Endothelial cell of umbilical vein (primary cell): ENCODE data around the gene ADGRD2. TPM values are rescaled to one million over a fixed set of nuclear protein-coding genes. Genes with fewer than 3 reads are reported as not detected.

ENCODE experiments used
- BruUV-seq: library from RNA; stranded (reverse); fragments of 400-500 nt; replicated peaks from 2 replicates; lab custom pipeline; 2021; lab: Mats Ljungman, UMichigan
- CTCF ChIA-PET: fragments of 300-600, 350-600 bp; sonication (Branson Sonifier 250); formaldehyde crosslinking; loops from one replicate; lab custom pipeline; 2021; ENCODE audit warnings: antibody characterized with exemption, inconsistent platforms; lab: Charles Lee
- POLR2A ChIA-PET: fragments of 300-600, 350-600 bp; sonication (Branson Sonifier 250); formaldehyde crosslinking; loops from one replicate; lab custom pipeline; 2021; ENCODE audit warnings: antibody characterized with exemption, inconsistent platforms; lab: Charles Lee
- DNase-seq: peaks from one replicate; pipeline ENCODE4 v3.0.0-alpha.2; 2011; ENCODE audit warnings: low read depth, low spot score
- FAIRE-seq: peaks from 2 replicates; lab custom pipeline; 2011; peaks lifted over from hg19 to GRCh38; lab: Jason Lieb, UNC
- H2AFZ ChIP-seq: 2 replicates; pipeline ENCODE4 v1.6.0; 2012; ENCODE audit warnings: low read depth, low read length, control low read depth, inconsistent platforms
- H3K27ac ChIP-seq: 2 replicates; pipeline ENCODE4 v1.5.1; 2011; ENCODE audit warnings: low read depth, mild to moderate bottlenecking, control low read depth, low read length, moderate library complexity; ENCODE audit not compliant: insufficient read depth
- H3K27me3 ChIP-seq, 2 experiments: 2 replicates each; pipeline versions ENCODE4 v1.6.0 to v1.6.1; 2011; ENCODE audit warnings: low read length in 2 of 2, mixed read lengths in 1 of 2; ENCODE audit not compliant: control insufficient read depth in 2 of 2, insufficient read depth in 2 of 2
- H3K36me3 ChIP-seq, 2 experiments: 2 replicates in 1 of 2; 3 replicates in 1 of 2; pipeline ENCODE4 v1.5.1; 2011; ENCODE audit warnings: low read length in 2 of 2, mild to moderate bottlenecking in 1 of 2, moderate library complexity in 1 of 2; ENCODE audit not compliant: control insufficient read depth in 2 of 2, insufficient read depth in 2 of 2; ENCODE audit errors: extremely low read depth in 1 of 2
- H3K4me1 ChIP-seq: 3 replicates; pipeline ENCODE4 v1.5.1; 2011; ENCODE audit warnings: mild to moderate bottlenecking, low read length; ENCODE audit not compliant: control insufficient read depth, insufficient read depth; ENCODE audit errors: extremely low read depth
- H3K4me2 ChIP-seq: 2 replicates; pipeline ENCODE4 v1.6.1; 2011; ENCODE audit warnings: low read length, control low read depth, mixed read lengths; ENCODE audit not compliant: insufficient read depth
- H3K4me3 ChIP-seq, 3 experiments: fragments of 200-600 bp in 1 of 3; sonication (generic), shearing (Covaris generic) in 1 of 3; replicated peaks in 1 of 3; 2 replicates each; pipeline ENCODE4 v1.5.1; 2011 to 2016; ENCODE audit warnings: control low read depth in 3 of 3, low read length in 3 of 3, mild to moderate bottlenecking in 2 of 3, inconsistent platforms in 1 of 3, low read depth in 1 of 3, moderate library complexity in 1 of 3; ENCODE audit not compliant: insufficient read depth in 1 of 3
- H3K79me2 ChIP-seq: 2 replicates; pipeline ENCODE4 v1.6.0; 2012; ENCODE audit warnings: low read length, inconsistent platforms; ENCODE audit not compliant: control insufficient read depth, insufficient read depth
- H3K9ac ChIP-seq: replicated peaks from 2 replicates; pipeline ENCODE3; 2011; ENCODE audit warnings: low read length, control low read depth; ENCODE audit not compliant: insufficient read depth; ENCODE audit errors: extremely low read depth
- H3K9me1 ChIP-seq: replicated peaks from 3 replicates; pipeline ENCODE4 v1.6.0; 2011; ENCODE audit warnings: mild to moderate bottlenecking, low read length; ENCODE audit not compliant: control insufficient read depth, insufficient read depth; ENCODE audit errors: extremely low read depth
- H3K9me3 ChIP-seq: replicated peaks from 2 replicates; pipeline ENCODE4 v1.5.1; 2012; ENCODE audit warnings: low read length, inconsistent platforms; ENCODE audit not compliant: control insufficient read depth, insufficient read depth
- H4K20me1 ChIP-seq: replicated peaks from 2 replicates; pipeline ENCODE3; 2011; ENCODE audit warnings: mild to moderate bottlenecking, low read length; ENCODE audit not compliant: control insufficient read depth, insufficient read depth; ENCODE audit errors: extremely low read depth
- CTCF ChIP-seq, 2 donors: IDR thresholded peaks; 1 replicate in 1 of 2; 2 replicates in 1 of 2; pipeline ENCODE4 v1.5.1; 2011; ENCODE audit warnings: low read length in 2 of 2, mild to moderate bottlenecking in 2 of 2, moderate library complexity in 2 of 2, control low read depth in 1 of 2, inconsistent platforms in 1 of 2, low read depth in 1 of 2; ENCODE audit not compliant: insufficient read depth in 1 of 2; ENCODE audit errors: extremely low read depth in 1 of 2
- EZH2 ChIP-seq: IDR thresholded peaks from 2 replicates; pipeline ENCODE4 v1.6.1; 2012; ENCODE audit warnings: borderline replicate concordance, low read depth, mild to moderate bottlenecking, moderate library complexity, low read length, inconsistent platforms; ENCODE audit not compliant: severe bottlenecking
- FOS ChIP-seq: IDR thresholded peaks from 2 replicates; pipeline ENCODE4 v1.6.1; 2011; ENCODE audit warnings: mild to moderate bottlenecking, low read length, moderate library complexity, borderline replicate concordance; ENCODE audit not compliant: insufficient read depth
- GATA2 ChIP-seq: IDR thresholded peaks from 2 replicates; pipeline ENCODE4 v1.7.0; 2011; ENCODE audit warnings: low read depth, mild to moderate bottlenecking, moderate library complexity, mixed read lengths, low read length; ENCODE audit not compliant: insufficient read length, insufficient read depth
- JUN ChIP-seq: IDR thresholded peaks from 2 replicates; pipeline ENCODE4 v1.6.1; 2011; ENCODE audit warnings: borderline replicate concordance, low read depth; ENCODE audit not compliant: insufficient read length, insufficient read depth
- MAX ChIP-seq: IDR thresholded peaks from 2 replicates; pipeline ENCODE4 v1.6.1; 2011; ENCODE audit not compliant: insufficient read depth, insufficient read length
- MYC ChIP-seq: IDR thresholded peaks from one replicate; pipeline ENCODE4 v1.6.1; 2011; ENCODE audit warnings: mild to moderate bottlenecking, low read depth, low read length
- POLR2A ChIP-seq: IDR thresholded peaks from 2 replicates; pipeline ENCODE4 v1.6.1; 2012; ENCODE audit warnings: low read depth, mild to moderate bottlenecking, control low read depth, low read length
- POLR2AphosphoS5 ChIP-seq: IDR thresholded peaks from 2 replicates; pipeline ENCODE4 v1.6.1; 2012; ENCODE audit warnings: low read depth, mild to moderate bottlenecking, control low read depth, low read length, moderate library complexity; ENCODE audit not compliant: insufficient read depth
- dilution Hi-C: fragments of 300-500 bp; cut with MboI; formaldehyde crosslinking; loops from one replicate; pipeline ENCODE4 v1.15.0; 2019; ENCODE audit warnings: low sequenced_read_pairs; ENCODE audit not compliant: extremely low pct_ligation_motif_present
- intact Hi-C: fragments of 100-400 bp; cut with micrococcal nuclease; formaldehyde crosslinking; loops from one replicate; pipeline ENCODE4 v1.10.0; 2022
- polyA plus RNA-seq, 4 experiments: library from polyadenylated mRNA; depleted of rRNA in 3 of 4; stranded (reverse) in 3 of 4; unstranded in 1 of 4; fragments of >200 nt; gene quantifications; 2 replicates each; pipeline versions ENCODE4 v1.2.1 to v1.2.3, GENCODE V29; 2011 to 2012; ENCODE audit warnings: missing spikeins in 1 of 4
- total RNA-seq: library from RNA; stranded (reverse); gene quantifications from 2 replicates; pipeline ENCODE4 v1.2.3, GENCODE V29; 2021

Gene ADGRD2
- total and polyA plus RNA-seq, 2 donors (not counting 3 experiments of a cell fraction or from before 2014, with no cell fraction given): not detected

GRCh38 chr9:124501771-124502320, 51.6 kb downstream of the ADGRD2 start:
- Histone ChIP-seq H3K27ac (no peak overlapping the region), H2AFZ (no peak overlapping the region), H3K9me3 (no peaks in the 10 kb centered on the region), H3K4me3 (no peak overlapping the region), H3K4me1 (no peaks in the 10 kb centered on the region), H3K79me2 (no peaks in the 10 kb centered on the region), H3K4me2 (no peak overlapping the region), H3K36me3 (no peaks in the 10 kb centered on the region), H4K20me1 (no peaks in the 10 kb centered on the region), H3K9me1 (no peaks in the 10 kb centered on the region), H3K27me3 (peaks cover 41 to 50% of the 10 kb centered on the region in 2 experiments), H3K9ac (no peak overlapping the region)
- FAIRE-seq: peak; percentile 8
- dilution Hi-C loops: no loop called here
- no TSS peak for BruUV-seq
- DNase-seq: no peak
- ChIA-PET CTCF (no interaction called here), POLR2A (no interaction called here)
- intact Hi-C loops: no loop called here
- TF ChIP-seq MAX (no peak), CTCF (IDR thresholded peaks at IDR 0.05; ENCODE audit: extremely low read depth in 1 of 2, insufficient read depth in 1 of 2, low read depth in 1 of 2, low read length in 2 of 2) (no peak), POLR2AphosphoS5 (no peak), GATA2 (no peak), EZH2 (no peak), POLR2A (no peak), JUN (no peak), FOS (no peak), MYC (no peak)
